Measurements from ENCODE around the gene COL5A2. TPM values are rescaled to one million over a fixed set of nuclear protein-coding genes. Genes with fewer than 3 reads are reported as not detected.

COL5A2 gene
- total RNA-seq, 1 donor from 2014 or later, result 11.2 TPM

DNA sequence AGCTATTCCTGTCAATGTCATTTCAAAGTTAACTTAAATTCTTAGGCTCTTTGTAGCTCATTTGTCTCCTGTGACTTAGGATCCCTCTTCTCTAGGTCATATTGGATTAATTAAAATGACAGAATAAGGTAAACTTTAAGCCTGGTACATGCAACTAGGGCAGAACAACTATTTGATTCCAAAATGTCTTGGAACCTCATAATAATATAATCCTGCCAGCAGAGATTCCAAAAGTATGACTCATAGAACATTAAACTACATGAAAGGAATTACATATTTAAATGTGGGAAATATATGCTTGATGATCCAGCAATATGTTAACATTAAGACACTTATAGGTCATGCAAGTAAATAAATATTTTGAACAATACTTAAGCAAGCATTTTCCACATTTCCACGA lies 142.0 kb downstream of the COL5A2 start:
- H3K9me3 Mint-ChIP-seq, result no peaks in the 10 kb centered on the region
- no peaks in the 10 kb centered on the region for H3K36me3 ChIP-seq
- no peaks in the 10 kb centered on the region for H3F3A ChIP-seq (ENCODE audit: low read depth)
- no peaks in the 10 kb centered on the region for H3K4me1 ChIP-seq
- H3K27me3 Mint-ChIP-seq (ENCODE audit: insufficient read depth, low read depth), result no peaks in the 10 kb centered on the region
- no peak for DNase-seq (ENCODE audit: low spot score)
- H3K79me2 ChIP-seq (ENCODE audit: low read depth), result no peaks in the 10 kb centered on the region
- no peaks in the 10 kb centered on the region for H3K4me1 Mint-ChIP-seq
- H3K4me3 ChIP-seq, result no peak overlapping the region
- TF ChIP-seq EZH2 (IDR thresholded peaks at IDR 0.05) (no peak), EZH2phosphoT487 (IDR thresholded peaks at IDR 0.05) (no peak)
- TF ChIP-seq, protein P1, sequence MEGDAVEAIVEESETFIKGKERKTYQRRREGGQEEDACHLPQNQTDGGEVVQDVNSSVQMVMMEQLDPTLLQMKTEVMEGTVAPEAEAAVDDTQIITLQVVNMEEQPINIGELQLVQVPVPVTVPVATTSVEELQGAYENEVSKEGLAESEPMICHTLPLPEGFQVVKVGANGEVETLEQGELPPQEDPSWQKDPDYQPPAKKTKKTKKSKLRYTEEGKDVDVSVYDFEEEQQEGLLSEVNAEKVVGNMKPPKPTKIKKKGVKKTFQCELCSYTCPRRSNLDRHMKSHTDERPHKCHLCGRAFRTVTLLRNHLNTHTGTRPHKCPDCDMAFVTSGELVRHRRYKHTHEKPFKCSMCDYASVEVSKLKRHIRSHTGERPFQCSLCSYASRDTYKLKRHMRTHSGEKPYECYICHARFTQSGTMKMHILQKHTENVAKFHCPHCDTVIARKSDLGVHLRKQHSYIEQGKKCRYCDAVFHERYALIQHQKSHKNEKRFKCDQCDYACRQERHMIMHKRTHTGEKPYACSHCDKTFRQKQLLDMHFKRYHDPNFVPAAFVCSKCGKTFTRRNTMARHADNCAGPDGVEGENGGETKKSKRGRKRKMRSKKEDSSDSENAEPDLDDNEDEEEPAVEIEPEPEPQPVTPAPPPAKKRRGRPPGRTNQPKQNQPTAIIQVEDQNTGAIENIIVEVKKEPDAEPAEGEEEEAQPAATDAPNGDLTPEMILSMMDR (IDR thresholded peaks at IDR 0.05), result no peak
- H2AFZ ChIP-seq (replicated peaks), result no peak overlapping the region
- H3K27me3 ChIP-seq, result no peaks in the 10 kb centered on the region
- no peak overlapping the region for H3K27ac Mint-ChIP-seq
- no peaks in the 10 kb centered on the region for H3K9me3 ChIP-seq (ENCODE audit: low read depth)
- no peak overlapping the region for H3K4me2 ChIP-seq
- H3K36me3 Mint-ChIP-seq, result peaks cover 18% of the 10 kb centered on the region
- H3K4me3 Mint-ChIP-seq, result no peak overlapping the region
- H4K20me1 ChIP-seq (ENCODE audit: low read depth), result no peaks in the 10 kb centered on the region
- no peak overlapping the region for H3K27ac ChIP-seq
- H3K9ac ChIP-seq, result no peak overlapping the region

DNA sequence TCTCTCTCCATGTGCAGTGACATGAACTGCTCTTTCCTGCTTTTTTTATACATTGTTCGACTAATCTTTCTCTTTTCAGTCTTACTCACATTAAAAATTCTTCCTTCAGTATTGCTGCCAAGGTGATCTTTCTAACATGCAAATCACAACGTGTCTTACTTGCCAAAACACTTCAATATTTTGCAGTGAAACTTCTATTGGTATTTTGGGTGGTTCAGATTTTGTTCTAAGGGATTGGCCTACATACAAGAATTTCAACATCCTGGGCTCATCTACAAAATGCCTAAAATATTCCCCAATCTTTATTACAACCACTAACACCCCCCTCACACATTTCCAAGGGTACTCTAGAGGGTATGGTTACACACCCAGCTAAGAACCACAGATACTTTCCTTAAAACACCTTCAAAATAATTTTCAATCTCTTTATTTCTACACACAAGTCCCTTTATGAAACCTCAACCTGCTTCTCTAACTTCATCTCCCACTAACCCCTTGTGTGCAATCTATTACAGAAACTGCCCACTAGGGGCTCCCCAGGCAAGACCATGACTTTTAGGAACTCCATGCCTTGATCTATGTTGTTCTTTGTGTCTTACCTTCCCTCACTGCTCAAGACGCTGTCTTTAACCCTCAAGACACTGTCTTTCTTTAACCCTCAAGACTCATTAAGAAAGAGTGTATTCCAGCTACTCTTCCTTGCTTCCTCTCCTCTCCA lies 154.5 kb downstream of the COL5A2 start:
- H4K20me1 ChIP-seq (ENCODE audit: low read depth), result no peaks in the 10 kb centered on the region
- no peak overlapping the region for H3K4me3 ChIP-seq
- no peak overlapping the region for H3K27ac ChIP-seq
- no peak overlapping the region for H3K4me2 ChIP-seq
- no peak overlapping the region for H3K27ac Mint-ChIP-seq
- no peaks in the 10 kb centered on the region for H3K79me2 ChIP-seq (ENCODE audit: low read depth)
- no peaks in the 10 kb centered on the region for H3K4me1 Mint-ChIP-seq
- TF ChIP-seq, protein P1 (IDR thresholded peaks at IDR 0.05), result peak; percentile 63
- TF ChIP-seq EZH2phosphoT487 (IDR thresholded peaks at IDR 0.05), result no peak
- TF ChIP-seq EZH2 (IDR thresholded peaks at IDR 0.05), result no peak
- H3F3A ChIP-seq (ENCODE audit: low read depth), result no peaks in the 10 kb centered on the region
- H3K9ac ChIP-seq, result no peak overlapping the region
- no peaks in the 10 kb centered on the region for H3K36me3 Mint-ChIP-seq
- peaks cover 2% of the 10 kb centered on the region for H3K27me3 Mint-ChIP-seq (ENCODE audit: insufficient read depth, low read depth)
- no peaks in the 10 kb centered on the region for H3K27me3 ChIP-seq
- H3K4me1 ChIP-seq, result no peaks in the 10 kb centered on the region
- H3K36me3 ChIP-seq, result no peaks in the 10 kb centered on the region
- H3K9me3 ChIP-seq (ENCODE audit: low read depth), result no peaks in the 10 kb centered on the region
- no peak overlapping the region for H3K4me3 Mint-ChIP-seq
- H2AFZ ChIP-seq (replicated peaks), result peak overlapping the region; percentile 31
- H3K9me3 Mint-ChIP-seq, result no peaks in the 10 kb centered on the region
- DNase-seq (ENCODE audit: low spot score), result peak; percentile 26

DNA sequence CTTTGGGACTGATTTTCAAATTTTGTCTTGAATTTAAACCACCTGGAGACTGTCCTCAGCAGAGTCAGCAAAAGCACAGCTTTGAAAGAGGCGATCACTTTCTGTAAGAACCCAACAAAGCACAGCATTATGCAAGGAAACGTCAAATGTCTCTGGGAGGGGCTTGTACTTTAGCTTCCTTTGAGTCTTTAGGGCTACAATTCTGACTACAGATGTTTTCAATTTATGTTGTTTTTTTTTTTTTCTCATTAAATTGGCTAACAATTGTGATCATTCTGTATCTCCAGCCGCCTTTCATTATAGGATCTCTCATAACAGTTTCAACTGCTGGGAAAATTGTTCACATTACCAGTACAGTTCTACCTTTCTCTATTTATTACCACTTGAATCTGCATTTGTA lies 157.1 kb downstream of the COL5A2 start:
- Histone ChIP-seq H3K4me3 (no peak overlapping the region), H3K36me3 (no peaks in the 10 kb centered on the region), H3K79me2 (ENCODE audit: low read depth) (no peaks in the 10 kb centered on the region), H2AFZ (replicated peaks) (no peak overlapping the region), H3K9ac (no peak overlapping the region), H3K9me3 (ENCODE audit: low read depth) (no peaks in the 10 kb centered on the region), H3K4me1 (no peaks in the 10 kb centered on the region), H4K20me1 (ENCODE audit: low read depth) (no peaks in the 10 kb centered on the region), H3K27ac (no peak overlapping the region), H3F3A (ENCODE audit: low read depth) (no peaks in the 10 kb centered on the region), H3K27me3 (no peaks in the 10 kb centered on the region), H3K4me2 (no peak overlapping the region)
- H3K4me3 Mint-ChIP-seq, result no peak overlapping the region
- H3K27ac Mint-ChIP-seq, result no peak overlapping the region
- no peaks in the 10 kb centered on the region for H3K9me3 Mint-ChIP-seq
- H3K36me3 Mint-ChIP-seq, result no peaks in the 10 kb centered on the region
- DNase-seq (ENCODE audit: low spot score), result no peak
- TF ChIP-seq EZH2 (IDR thresholded peaks at IDR 0.05) (no peak), EZH2phosphoT487 (IDR thresholded peaks at IDR 0.05) (no peak)
- TF ChIP-seq, protein P1 (IDR thresholded peaks at IDR 0.05), result no peak
- H3K27me3 Mint-ChIP-seq (ENCODE audit: insufficient read depth, low read depth), result peaks cover 2% of the 10 kb centered on the region
- H3K4me1 Mint-ChIP-seq, result no peaks in the 10 kb centered on the region
